ENCODE data around the gene BDH2. TPM values are rescaled to one million over a fixed set of nuclear protein-coding genes. Genes with fewer than 3 reads are reported as not detected.

BDH2 gene
- total RNA-seq, 1 donor from 2014 or later = 72.7 TPM

DNA sequence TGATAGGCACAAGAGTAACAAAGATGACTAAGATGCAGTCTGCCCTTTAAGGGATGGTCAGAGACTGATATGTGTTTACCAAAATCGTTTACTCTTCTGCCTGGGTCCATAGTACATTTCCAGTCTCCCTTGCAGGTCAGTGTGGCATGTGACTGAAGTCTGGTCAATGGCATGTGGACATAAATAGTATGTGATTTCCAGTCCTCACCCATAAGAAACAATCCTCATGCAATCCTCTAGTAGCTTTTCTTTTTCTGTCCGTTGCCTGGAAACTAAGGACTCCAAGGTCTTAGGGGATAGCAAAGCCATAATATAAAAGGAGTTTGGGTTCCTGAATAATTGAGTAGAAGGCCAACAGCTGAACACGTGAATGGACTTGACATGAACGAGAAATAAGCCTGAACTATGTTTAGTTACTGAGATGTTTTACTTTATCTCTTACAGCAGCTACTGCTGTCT lies 24.2 kb downstream of the BDH2 start:
- TF ChIP-seq, protein P1, sequence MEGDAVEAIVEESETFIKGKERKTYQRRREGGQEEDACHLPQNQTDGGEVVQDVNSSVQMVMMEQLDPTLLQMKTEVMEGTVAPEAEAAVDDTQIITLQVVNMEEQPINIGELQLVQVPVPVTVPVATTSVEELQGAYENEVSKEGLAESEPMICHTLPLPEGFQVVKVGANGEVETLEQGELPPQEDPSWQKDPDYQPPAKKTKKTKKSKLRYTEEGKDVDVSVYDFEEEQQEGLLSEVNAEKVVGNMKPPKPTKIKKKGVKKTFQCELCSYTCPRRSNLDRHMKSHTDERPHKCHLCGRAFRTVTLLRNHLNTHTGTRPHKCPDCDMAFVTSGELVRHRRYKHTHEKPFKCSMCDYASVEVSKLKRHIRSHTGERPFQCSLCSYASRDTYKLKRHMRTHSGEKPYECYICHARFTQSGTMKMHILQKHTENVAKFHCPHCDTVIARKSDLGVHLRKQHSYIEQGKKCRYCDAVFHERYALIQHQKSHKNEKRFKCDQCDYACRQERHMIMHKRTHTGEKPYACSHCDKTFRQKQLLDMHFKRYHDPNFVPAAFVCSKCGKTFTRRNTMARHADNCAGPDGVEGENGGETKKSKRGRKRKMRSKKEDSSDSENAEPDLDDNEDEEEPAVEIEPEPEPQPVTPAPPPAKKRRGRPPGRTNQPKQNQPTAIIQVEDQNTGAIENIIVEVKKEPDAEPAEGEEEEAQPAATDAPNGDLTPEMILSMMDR (conservative IDR thresholded peaks at IDR 0.05) = no peak
- Mint-ChIP-seq H3K27ac (peak overlapping the region; percentile 90), H3K4me3 (peak overlapping the region; percentile 94), H3K36me3 (peaks cover 10% of the 10 kb centered on the region), H3K4me1 (ENCODE audit: unreplicated experiment) (peaks cover 5% of the 10 kb centered on the region), H3K9me3 (no peaks in the 10 kb centered on the region), H3K27me3 (peaks cover 9% of the 10 kb centered on the region)
- no peak for DNase-seq (ENCODE audit: extremely low spot score, unreplicated experiment)

DNA sequence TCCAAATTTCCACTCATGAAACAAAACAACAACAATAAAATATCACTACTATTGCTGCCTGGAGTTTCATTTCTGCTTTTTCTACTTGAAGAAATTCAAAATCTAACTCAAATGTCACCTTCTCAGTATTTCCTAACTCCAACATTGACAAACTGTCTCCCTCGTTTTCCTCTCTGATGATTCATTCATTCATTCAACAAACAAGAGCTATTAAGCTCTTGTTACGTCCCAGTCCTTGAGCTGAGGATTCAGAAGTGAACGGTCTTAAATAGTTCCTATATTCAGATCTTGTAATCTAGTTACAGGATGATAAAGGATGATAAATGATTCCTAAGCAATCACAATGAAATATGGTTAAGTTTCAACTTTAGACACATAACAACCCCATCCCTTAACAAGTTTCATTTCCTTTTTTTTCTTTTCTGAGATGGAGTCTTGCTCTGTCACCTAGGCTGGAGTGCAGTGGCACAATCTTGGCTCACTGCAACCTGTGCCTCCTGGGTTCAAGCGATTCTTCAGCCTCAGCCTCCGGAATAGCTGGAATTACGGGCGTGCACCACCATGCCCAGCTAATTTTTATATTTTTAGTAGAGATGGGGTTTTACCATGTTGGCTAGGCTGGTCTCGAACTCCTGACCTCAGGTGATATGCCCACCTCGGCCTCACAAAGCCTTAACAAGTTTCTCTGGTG lies 24.7 kb downstream of the BDH2 start:
- TF ChIP-seq, protein P1 (conservative IDR thresholded peaks at IDR 0.05) = no peak
- Mint-ChIP-seq H3K36me3 (peaks cover 10% of the 10 kb centered on the region), H3K9me3 (no peaks in the 10 kb centered on the region), H3K27ac (no peak overlapping the region), H3K4me1 (ENCODE audit: unreplicated experiment) (peaks cover 5% of the 10 kb centered on the region), H3K4me3 (no peak overlapping the region), H3K27me3 (peaks cover 9% of the 10 kb centered on the region)
- no peak for DNase-seq (ENCODE audit: extremely low spot score, unreplicated experiment)

DNA sequence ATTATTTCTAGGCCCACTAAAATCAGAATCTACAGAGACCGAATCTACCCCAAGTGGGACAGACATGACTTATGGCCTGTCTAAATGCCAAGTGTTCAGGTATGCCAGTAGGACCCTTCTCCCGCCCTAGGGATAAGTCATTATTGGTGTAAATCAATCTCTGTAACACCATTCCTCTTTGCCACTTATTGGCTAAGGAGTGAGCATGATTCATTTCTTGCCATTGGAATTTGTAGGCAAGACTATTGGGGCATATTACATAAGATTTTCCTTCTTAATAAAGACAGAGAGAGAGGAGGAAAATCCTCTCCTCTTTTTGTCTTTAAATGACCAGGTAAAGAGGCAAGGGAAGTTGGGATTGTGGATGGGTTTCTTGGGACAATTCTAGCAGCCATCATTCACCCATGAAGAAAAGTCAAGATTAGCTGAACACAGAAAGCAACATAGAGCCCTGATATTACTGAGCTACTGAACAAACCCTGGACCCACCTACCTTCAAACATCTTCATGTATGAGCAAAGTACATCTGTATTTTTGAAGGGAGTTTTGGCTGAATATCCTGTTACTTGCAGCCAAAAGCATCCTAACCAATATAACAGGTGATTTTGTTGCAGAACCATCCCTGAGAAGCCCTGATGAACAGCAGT lies 25.7 kb downstream of the BDH2 start:
- no peak overlapping the region for H3K27ac Mint-ChIP-seq
- DNase-seq (ENCODE audit: extremely low spot score, unreplicated experiment) = no peak
- H3K27me3 Mint-ChIP-seq = peaks cover 9% of the 10 kb centered on the region
- TF ChIP-seq, protein P1 (conservative IDR thresholded peaks at IDR 0.05) = no peak
- H3K36me3 Mint-ChIP-seq = peaks cover 2% of the 10 kb centered on the region
- no peak overlapping the region for H3K4me3 Mint-ChIP-seq
- no peaks in the 10 kb centered on the region for H3K9me3 Mint-ChIP-seq
- H3K4me1 Mint-ChIP-seq (ENCODE audit: unreplicated experiment) = peaks cover 5% of the 10 kb centered on the region

DNA sequence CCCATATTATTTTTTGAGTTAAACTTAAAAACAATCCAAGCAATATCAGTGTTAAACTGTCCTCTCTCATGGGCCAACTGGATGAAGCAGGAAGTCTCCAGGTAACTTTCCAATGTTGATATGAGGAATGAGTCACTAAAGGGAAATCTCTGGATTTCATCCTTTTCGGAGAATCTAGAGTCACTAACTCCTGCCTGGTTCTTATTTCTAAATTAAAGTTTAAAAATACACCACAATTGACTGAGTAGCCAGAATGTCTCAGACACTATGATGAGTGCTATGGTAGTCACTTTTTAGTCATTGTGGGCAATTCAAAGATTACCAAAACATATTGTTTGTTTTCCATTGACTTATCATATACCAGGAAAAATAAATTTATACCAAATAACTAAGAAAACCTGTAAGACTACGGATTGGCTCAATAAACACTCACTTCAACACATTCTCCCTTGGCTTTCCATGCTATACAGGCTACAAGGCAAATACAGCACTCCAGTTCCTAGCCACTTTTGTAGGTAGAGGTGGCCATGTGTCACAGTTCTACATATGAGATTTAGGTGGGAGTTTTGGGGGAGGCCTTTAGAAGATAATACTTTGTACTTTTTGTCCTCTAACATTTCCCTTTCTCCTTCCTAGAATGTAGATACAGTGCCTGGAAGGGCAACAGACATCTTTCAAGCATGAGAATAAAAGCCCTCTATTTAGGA lies 31.6 kb downstream of the BDH2 start:
- Mint-ChIP-seq H3K27ac (no peak overlapping the region), H3K9me3 (no peaks in the 10 kb centered on the region), H3K27me3 (no peaks in the 10 kb centered on the region), H3K4me1 (ENCODE audit: unreplicated experiment) (no peaks in the 10 kb centered on the region), H3K36me3 (no peaks in the 10 kb centered on the region), H3K4me3 (no peak overlapping the region)
- DNase-seq (ENCODE audit: extremely low spot score, unreplicated experiment) = no peak
- TF ChIP-seq, protein P1 (conservative IDR thresholded peaks at IDR 0.05) = no peak

DNA sequence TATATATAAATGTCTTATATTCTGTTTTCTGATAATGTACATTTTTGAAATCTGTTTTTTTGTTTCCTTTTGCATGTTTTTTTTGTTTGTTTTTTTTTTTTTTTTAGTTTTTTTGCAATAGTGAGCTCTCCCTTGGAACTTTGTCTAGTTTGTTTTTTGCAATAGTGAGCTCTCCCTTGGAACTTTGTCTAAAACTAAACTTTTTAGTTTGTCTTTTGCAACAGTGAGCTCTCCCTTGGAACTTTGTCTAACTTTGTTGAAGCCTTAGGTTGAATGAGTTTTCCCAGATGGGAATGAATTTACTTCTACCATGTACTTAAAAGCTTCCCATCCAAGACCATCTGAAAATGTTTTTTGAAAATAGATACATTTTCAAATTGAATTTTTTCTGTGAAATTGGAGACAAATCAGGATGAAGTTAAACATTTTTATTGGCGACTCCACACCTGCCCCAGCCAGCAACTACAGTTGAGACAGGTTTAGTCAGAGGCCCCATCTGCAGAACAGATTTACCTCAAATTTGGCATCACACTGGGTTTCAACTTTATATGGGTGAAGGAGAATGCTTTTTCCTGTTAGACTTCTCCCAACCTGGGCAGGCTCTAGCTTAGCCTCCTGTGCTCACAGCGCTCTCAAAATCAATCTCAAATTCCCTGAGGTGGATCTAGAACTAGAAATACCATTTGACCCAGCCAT lies 39.0 kb downstream of the BDH2 start:
- Mint-ChIP-seq H3K27me3 (no peaks in the 10 kb centered on the region), H3K4me3 (no peak overlapping the region), H3K4me1 (ENCODE audit: unreplicated experiment) (no peaks in the 10 kb centered on the region), H3K27ac (no peak overlapping the region), H3K9me3 (no peaks in the 10 kb centered on the region), H3K36me3 (no peaks in the 10 kb centered on the region)
- TF ChIP-seq, protein P1 (conservative IDR thresholded peaks at IDR 0.05) = no peak
- DNase-seq (ENCODE audit: extremely low spot score, unreplicated experiment) = no peak
